Stomach (tissue), 9 donors: ENCODE measurements around the gene UGT1A7. TPM values are rescaled to one million over a fixed set of nuclear protein-coding genes. Genes with fewer than 3 reads are reported as not detected.

Experiments used
- DNase-seq, 2 donors: peaks; one replicate each; pipeline versions ENCODE4 v3.0.0 to v3.0.0-alpha.2; 2013 to 2019
- H3K27ac ChIP-seq, 5 donors: fragments of 200-600 bp in 4 of 5; sonication (generic) in 4 of 5; one replicate each; pipeline ENCODE4 v1.5.1; 2013 to 2019; ENCODE audit warnings: mild to moderate bottlenecking in 1 of 5, moderate library complexity in 1 of 5
- H3K27me3 ChIP-seq, 3 donors: fragments of 200-600 bp; sonication (generic); one replicate each; pipeline ENCODE4 v1.5.1; 2017 to 2019; ENCODE audit warnings: mixed run types in 1 of 3
- H3K36me3 ChIP-seq, 4 donors: fragments of 200-600 bp; sonication (generic); 1 replicate in 3 of 4; 2 replicates in 1 of 4; pipeline ENCODE4 v1.5.1; 2016 to 2019
- H3K4me1 ChIP-seq, 4 donors: fragments of 200-600 bp; sonication (generic); one replicate each; pipeline ENCODE4 v1.5.1; 2016 to 2019
- H3K4me3 ChIP-seq, 4 donors: fragments of 200-600 bp; sonication (generic) in 3 of 4; one replicate each; pipeline ENCODE4 v1.5.1; 2016 to 2019; ENCODE audit warnings: mild to moderate bottlenecking in 1 of 4
- H3K9me3 ChIP-seq, 4 donors: fragments of 200-600 bp; sonication (generic); one replicate each; pipeline ENCODE4 v1.5.1; 2016 to 2019
- CTCF ChIP-seq, 7 experiments: fragments of 450-650 bp in 4 of 7; fragments of 200-600 bp in 3 of 7; sonication (generic) in 3 of 7; IDR thresholded peaks; one replicate each; pipeline ENCODE4 v1.5.1; 2016 to 2019; ENCODE audit warnings: antibody characterized with exemption in 7 of 7, control low read depth in 2 of 7, mild to moderate bottlenecking in 1 of 7
- EP300 ChIP-seq: sonication (generic); formaldehyde crosslinking; IDR thresholded peaks from one replicate; pipeline ENCODE4 v1.6.1; 2017; ENCODE audit warnings: antibody characterized with exemption
- POLR2A ChIP-seq, 4 donors: fragments of 450-650 bp; IDR thresholded peaks; one replicate each; pipeline ENCODE4 v1.6.1; 2016; ENCODE audit warnings: antibody characterized with exemption in 4 of 4, control low read depth in 2 of 4, mild to moderate bottlenecking in 1 of 4, moderate library complexity in 1 of 4
- POLR2AphosphoS5 ChIP-seq, 3 donors: sonication (generic); formaldehyde crosslinking; IDR thresholded peaks; one replicate each; pipeline ENCODE4 v1.6.1; 2016; ENCODE audit warnings: antibody characterized with exemption in 3 of 3
- WGBS, 5 donors: extraction: QIAGEN DNeasy Blood & Tissue Kit in 3 of 5; methylation state at CpG; one replicate each; pipeline versions ENCODE4 v1.1.5 to v1.1.7; 2013 to 2018; 5-methylcytosine and 5-hydroxymethylcytosine counted together
- intact Hi-C: fragments of 100-400 bp; cut with DNase I; formaldehyde crosslinking; loops from one replicate; pipeline ENCODE4 v1.15.1; 2023; ENCODE audit warnings: low total_unique reads
- polyA plus RNA-seq, 3 donors: library from polyadenylated mRNA; stranded (reverse); fragments of 200-250 nt; gene quantifications; one replicate each; pipeline ENCODE4 v1.2.3, GENCODE V29; 2013
- total RNA-seq, 5 donors: library from RNA; depleted of rRNA; stranded (reverse); fragments of >200 nt; gene quantifications; one replicate each; pipeline versions ENCODE4 v1.1.0 to v1.2.3, GENCODE V29; 2014 to 2016
- donor health status: healthy with polysubstance abuse.
- donor health status: Bipolar disorder and iron deficiency.
- donor health status: healthy.

UGT1A7 gene
- total and polyA plus RNA-seq, 8 donors: 0.45 to 37.1 (median 3.6) TPM; not detected in 2

DNA sequence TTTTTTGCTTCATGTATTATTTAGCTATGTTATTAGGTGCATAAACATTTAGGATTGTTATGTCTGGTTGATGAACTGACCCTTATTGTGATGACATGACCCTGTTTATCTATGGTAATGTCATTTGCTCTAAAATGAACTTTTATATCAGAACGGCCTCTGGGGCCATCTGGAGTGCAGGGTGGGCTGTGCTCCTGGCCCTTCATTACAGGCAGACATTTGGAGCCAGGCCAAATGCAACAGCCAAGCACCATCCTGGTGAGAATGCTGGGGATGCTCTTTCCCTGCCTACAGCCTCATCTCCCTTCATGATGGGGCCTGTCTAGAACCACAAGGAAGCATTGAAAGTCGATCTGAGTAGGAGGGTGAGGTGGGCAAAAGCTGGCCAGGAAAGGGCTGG lies 134.6 kb downstream of the UGT1A7 start:
- H3K27me3 ChIP-seq: peaks cover 0 to 4% (median 0%) of the 10 kb centered on the region in 3 donors
- no peak for TF ChIP-seq EP300
- TF ChIP-seq CTCF (IDR thresholded peaks at IDR 0.05): no peak
- TF ChIP-seq POLR2A (IDR thresholded peaks at IDR 0.05): no peak
- TF ChIP-seq POLR2AphosphoS5 (IDR thresholded peaks at IDR 0.05): no peak
- H3K9me3 ChIP-seq: no peaks in the 10 kb centered on the region
- intact Hi-C loops: no loop called here
- no peaks in the 10 kb centered on the region for H3K36me3 ChIP-seq
- no peak overlapping the region for H3K27ac ChIP-seq
- H3K4me3 ChIP-seq: no peak overlapping the region
- no peak for DNase-seq
- no peaks in the 10 kb centered on the region for H3K4me1 ChIP-seq
- 51 to 67% (median 61%) methylated on average over 2 of the region's 2 CpGs for WGBS, 5 donors

GRCh38 chr2:233816771-233817170 lies 135.1 kb downstream of the UGT1A7 start:
- H3K9me3 ChIP-seq: no peaks in the 10 kb centered on the region
- TF ChIP-seq POLR2AphosphoS5 (IDR thresholded peaks at IDR 0.05) (no peak), EP300 (no peak), CTCF (IDR thresholded peaks at IDR 0.05) (no peak), POLR2A (IDR thresholded peaks at IDR 0.05) (no peak)
- no peaks in the 10 kb centered on the region for H3K4me1 ChIP-seq
- no peak overlapping the region for H3K4me3 ChIP-seq
- WGBS, 5 donors: 72 to 78% (median 77%) methylated on average over 4 of the region's 4 CpGs
- DNase-seq: peak in 1 of 2 donors; percentile 17
- H3K27ac ChIP-seq: no peak overlapping the region
- intact Hi-C loops: no loop called here
- no peaks in the 10 kb centered on the region for H3K36me3 ChIP-seq
- H3K27me3 ChIP-seq: peaks cover 0 to 4% (median 0%) of the 10 kb centered on the region in 3 donors

DNA sequence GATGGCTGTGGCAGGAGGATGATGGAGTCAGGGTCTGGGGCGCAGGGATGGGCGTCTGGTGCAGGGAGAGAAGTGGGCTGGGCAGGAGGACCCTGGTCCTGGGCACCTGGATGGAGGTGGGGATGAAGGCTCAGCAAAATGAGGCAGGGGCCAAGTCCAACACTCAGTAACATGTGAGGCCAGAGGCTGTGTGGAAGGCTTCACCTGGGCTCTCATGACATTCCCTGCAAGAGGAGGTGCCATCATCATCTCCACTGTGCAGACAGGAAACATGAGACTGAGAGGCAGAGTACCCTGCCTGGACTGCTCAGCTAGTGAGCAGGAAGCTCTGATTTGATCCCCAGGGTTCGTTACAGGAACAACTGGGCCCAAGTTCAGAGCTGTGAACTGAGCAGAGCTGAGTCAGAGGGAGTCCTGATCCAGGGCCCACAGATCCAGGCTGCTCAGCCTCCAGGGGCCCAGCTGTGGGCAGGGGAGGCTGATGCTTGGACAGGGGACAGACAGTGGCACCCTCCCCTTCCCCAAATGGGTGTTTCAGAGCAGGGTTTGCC lies 135.7 kb downstream of the UGT1A7 start:
- TF ChIP-seq CTCF (IDR thresholded peaks at IDR 0.05): no peak
- Histone ChIP-seq H3K4me3 (no peak overlapping the region), H3K27me3 (peaks cover 0 to 4% (median 0%) of the 10 kb centered on the region in 3 donors), H3K27ac (no peak overlapping the region), H3K9me3 (no peaks in the 10 kb centered on the region), H3K4me1 (no peaks in the 10 kb centered on the region), H3K36me3 (no peaks in the 10 kb centered on the region)
- intact Hi-C loops: no loop called here
- DNase-seq: peak in 1 of 2 donors; percentile 20
- WGBS, 5 donors: 70 to 83% (median 77%) methylated on average over 3 of the region's 3 CpGs

- H3K27ac ChIP-seq: no peak overlapping the region
- H3K4me3 ChIP-seq: no peak overlapping the region
- DNase-seq: peak in 1 of 2 donors; percentile 22
- H3K4me1 ChIP-seq: no peaks in the 10 kb centered on the region
- H3K9me3 ChIP-seq: no peaks in the 10 kb centered on the region
- no peaks in the 10 kb centered on the region for H3K36me3 ChIP-seq
- intact Hi-C loops: no loop called here
- no peak for TF ChIP-seq POLR2AphosphoS5 (IDR thresholded peaks at IDR 0.05)
- TF ChIP-seq EP300: no peak
- no peak for TF ChIP-seq CTCF (IDR thresholded peaks at IDR 0.05)
- TF ChIP-seq POLR2A (IDR thresholded peaks at IDR 0.05): no peak
- H3K27me3 ChIP-seq: peaks cover 0 to 4% (median 0%) of the 10 kb centered on the region in 3 donors
- WGBS, 5 donors: 83 to 92% (median 86%) methylated on average over 8 to 11 of the region's 11 CpGs
These were observed 136.4 kb downstream of the UGT1A7 start for GRCh38 chr2:233817995-233818638.
